H1 (cell line): ENCODE data around the gene DECR2.

Experiments
- EGR1 ChIP-seq: IDR thresholded peaks from 2 replicates; pipeline ENCODE4 v1.6.1; 2011; ENCODE audit warnings: low read depth, low read length, borderline replicate concordance
- EZH2 ChIP-seq: fragments of 200-600 bp; sonication (generic); IDR thresholded peaks from 2 replicates; pipeline ENCODE4 v1.7.1; 2012; ENCODE audit warnings: low read depth, mild to moderate bottlenecking, moderate library complexity, low read length, inconsistent platforms; ENCODE audit not compliant: severe bottlenecking
- GABPA ChIP-seq: IDR thresholded peaks from 2 replicates; pipeline ENCODE4 v1.6.1; 2011; ENCODE audit warnings: mild to moderate bottlenecking, low read length, moderate library complexity, borderline replicate concordance; ENCODE audit not compliant: insufficient read depth
- POLR2AphosphoS5 ChIP-seq: IDR thresholded peaks from 2 replicates; pipeline ENCODE4 v1.6.1; 2011; ENCODE audit warnings: low read depth, low read length
- SIN3A ChIP-seq, 2 experiments: IDR thresholded peaks in 1 of 2; conservative IDR thresholded peaks in 1 of 2; 2 replicates each; pipeline ENCODE4 v1.6.1; 2011 to 2012; ENCODE audit warnings: low read length in 2 of 2, improper control_type of control experiment in 1 of 2, low read depth in 1 of 2, mild to moderate bottlenecking in 1 of 2
- SRF ChIP-seq: IDR thresholded peaks from 2 replicates; pipeline ENCODE4 v1.6.1; 2011; ENCODE audit warnings: mild to moderate bottlenecking, low read depth, low read length, moderate library complexity
- TF ChIP-seq, protein P1 (sequence below), 3 experiments: IDR thresholded peaks; 1 replicate in 2 of 3; 2 replicates in 1 of 3; pipeline versions ENCODE4 v1.5.1 to v1.6.1; 2011; ENCODE audit warnings: low read length in 3 of 3, mild to moderate bottlenecking in 3 of 3, inconsistent platforms in 2 of 3, low read depth in 1 of 3, moderate library complexity in 1 of 3; ENCODE audit not compliant: insufficient read depth in 1 of 3; ENCODE audit errors: control extremely low read depth in 1 of 3

DNA sequence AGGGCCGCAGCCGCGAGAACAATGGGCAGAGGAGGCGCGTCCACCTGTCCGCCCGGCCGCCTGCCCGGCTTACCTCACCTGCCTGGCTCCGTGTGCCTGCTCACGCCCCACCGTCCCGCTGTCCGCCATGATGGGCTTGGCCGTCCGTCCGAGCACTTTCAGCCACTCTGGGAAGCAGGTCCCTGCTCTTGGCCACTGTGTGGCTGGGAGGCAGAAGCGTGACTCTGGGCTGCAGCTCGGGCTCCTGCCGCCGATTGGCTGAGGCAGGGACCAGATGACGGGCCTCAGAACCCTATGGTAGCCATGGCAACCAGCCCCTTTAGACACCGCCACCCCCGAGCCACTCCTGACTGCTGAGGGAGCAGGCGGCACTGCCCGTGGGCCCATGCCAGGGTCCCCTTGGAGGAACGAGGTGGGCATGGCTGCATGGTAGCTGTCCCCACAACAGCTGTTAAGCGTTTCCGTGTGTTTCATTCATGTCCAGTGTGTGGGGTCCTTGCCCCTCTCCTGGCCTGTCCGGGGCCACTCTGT lies 40.3 kb upstream of the DECR2 start:
- TF ChIP-seq EZH2 (no peak), SIN3A (conservative IDR thresholded peaks at IDR 0.05 in 1 of 2, IDR thresholded peaks at IDR 0.05 in 1 of 2; ENCODE audit: low read depth in 1 of 2, low read length in 2 of 2) (no peak), EGR1 (no peak), GABPA (no peak), SRF (no peak), POLR2AphosphoS5 (no peak)
- TF ChIP-seq, protein P1, sequence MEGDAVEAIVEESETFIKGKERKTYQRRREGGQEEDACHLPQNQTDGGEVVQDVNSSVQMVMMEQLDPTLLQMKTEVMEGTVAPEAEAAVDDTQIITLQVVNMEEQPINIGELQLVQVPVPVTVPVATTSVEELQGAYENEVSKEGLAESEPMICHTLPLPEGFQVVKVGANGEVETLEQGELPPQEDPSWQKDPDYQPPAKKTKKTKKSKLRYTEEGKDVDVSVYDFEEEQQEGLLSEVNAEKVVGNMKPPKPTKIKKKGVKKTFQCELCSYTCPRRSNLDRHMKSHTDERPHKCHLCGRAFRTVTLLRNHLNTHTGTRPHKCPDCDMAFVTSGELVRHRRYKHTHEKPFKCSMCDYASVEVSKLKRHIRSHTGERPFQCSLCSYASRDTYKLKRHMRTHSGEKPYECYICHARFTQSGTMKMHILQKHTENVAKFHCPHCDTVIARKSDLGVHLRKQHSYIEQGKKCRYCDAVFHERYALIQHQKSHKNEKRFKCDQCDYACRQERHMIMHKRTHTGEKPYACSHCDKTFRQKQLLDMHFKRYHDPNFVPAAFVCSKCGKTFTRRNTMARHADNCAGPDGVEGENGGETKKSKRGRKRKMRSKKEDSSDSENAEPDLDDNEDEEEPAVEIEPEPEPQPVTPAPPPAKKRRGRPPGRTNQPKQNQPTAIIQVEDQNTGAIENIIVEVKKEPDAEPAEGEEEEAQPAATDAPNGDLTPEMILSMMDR (IDR thresholded peaks at IDR 0.05; ENCODE audit: control extremely low read depth in 1 of 3, insufficient read depth in 1 of 3, low read depth in 1 of 3, low read length in 3 of 3): no peak
